ENCODE data around the gene ZNF559.
A peak's percentile ranks its signal among the peaks of the same experiment; 100 is the strongest.

ZNF559 gene

GRCh38 chr19:9323557-9323918 lies 441 bp upstream of the ZNF559 start:
- in situ Hi-C loops (cut with HindIII; ENCODE audit: low pct_ligation_motif_present, low sequenced_read_pairs): no loop called here
- peak; percentile 85 for DNase-seq
- Histone ChIP-seq H3K36me3 (replicated peaks) (no peaks in the 10 kb centered on the region), H3K4me3 (ENCODE audit: low read depth, low read length) (peak overlapping the region; percentile 75), H3K27ac (peak overlapping the region; percentile 42), H3K27me3 (replicated peaks) (no peaks in the 10 kb centered on the region)
- no peak for TF ChIP-seq CTCF (IDR thresholded peaks at IDR 0.05; ENCODE audit: low read depth, low read length, missing control alignments)

- H3K36me3 ChIP-seq (replicated peaks): no peaks in the 10 kb centered on the region
- no peak for DNase-seq
- peak overlapping the region; percentile 75 for H3K4me3 ChIP-seq (ENCODE audit: low read depth, low read length)
- in situ Hi-C loops (cut with HindIII; ENCODE audit: low pct_ligation_motif_present, low sequenced_read_pairs): no loop called here
- no peaks in the 10 kb centered on the region for H3K27me3 ChIP-seq (replicated peaks)
- H3K27ac ChIP-seq: peak overlapping the region; percentile 69
- TF ChIP-seq CTCF (IDR thresholded peaks at IDR 0.05; ENCODE audit: low read depth, low read length, missing control alignments): no peak
Observed at GRCh38 chr19:9324584-9324962, 594 bp downstream of the ZNF559 start.

GRCh38 chr19:9329999-9330398 lies 6.0 kb downstream of the ZNF559 start:
- DNase-seq: no peak
- peaks cover 5% of the 10 kb centered on the region for H3K36me3 ChIP-seq (replicated peaks)
- no peaks in the 10 kb centered on the region for H3K27me3 ChIP-seq (replicated peaks)
- in situ Hi-C loops (cut with HindIII; ENCODE audit: low pct_ligation_motif_present, low sequenced_read_pairs): no loop called here
- H3K27ac ChIP-seq: no peak overlapping the region
- H3K4me3 ChIP-seq (ENCODE audit: low read depth, low read length): no peak overlapping the region
- TF ChIP-seq CTCF (IDR thresholded peaks at IDR 0.05; ENCODE audit: low read depth, low read length, missing control alignments): no peak

- no peak for TF ChIP-seq CTCF (IDR thresholded peaks at IDR 0.05; ENCODE audit: low read depth, low read length, missing control alignments)
- no peak for DNase-seq
- in situ Hi-C loops (cut with HindIII; ENCODE audit: low pct_ligation_motif_present, low sequenced_read_pairs): no loop called here
- Histone ChIP-seq H3K27me3 (replicated peaks) (no peaks in the 10 kb centered on the region), H3K4me3 (ENCODE audit: low read depth, low read length) (no peak overlapping the region), H3K36me3 (replicated peaks) (peaks cover 16% of the 10 kb centered on the region), H3K27ac (no peak overlapping the region)
Observed at GRCh38 chr19:9342610-9343304, 18.8 kb downstream of the ZNF559 start.

GRCh38 chr19:9345005-9345404 lies 21.0 kb downstream of the ZNF559 start:
- Histone ChIP-seq H3K27me3 (replicated peaks) (no peaks in the 10 kb centered on the region), H3K36me3 (replicated peaks) (peaks cover 11% of the 10 kb centered on the region)
- in situ Hi-C loops (cut with HindIII; ENCODE audit: low pct_ligation_motif_present, low sequenced_read_pairs): no loop called here

More at GRCh38 chr19:9345005-9345404, 21.0 kb downstream of the ZNF559 start:
- Histone ChIP-seq H3K27ac (no peak overlapping the region), H3K4me3 (ENCODE audit: low read depth, low read length) (no peak overlapping the region)
- TF ChIP-seq CTCF (IDR thresholded peaks at IDR 0.05; ENCODE audit: low read depth, low read length, missing control alignments): no peak
- DNase-seq: no peak

Measured in brain microvascular endothelial cell (primary cell).